ENCODE measurements around the gene PIGK. TPM values are rescaled to one million over a fixed set of nuclear protein-coding genes. Genes with fewer than 3 reads are reported as not detected.

PIGK gene
- total and polyA plus RNA-seq, 10 of the 15 experiments (the other 5 are each of a cell fraction or from before 2014, with no cell fraction given) = 9.1 to 27.4 (median 16.9) TPM

DNA sequence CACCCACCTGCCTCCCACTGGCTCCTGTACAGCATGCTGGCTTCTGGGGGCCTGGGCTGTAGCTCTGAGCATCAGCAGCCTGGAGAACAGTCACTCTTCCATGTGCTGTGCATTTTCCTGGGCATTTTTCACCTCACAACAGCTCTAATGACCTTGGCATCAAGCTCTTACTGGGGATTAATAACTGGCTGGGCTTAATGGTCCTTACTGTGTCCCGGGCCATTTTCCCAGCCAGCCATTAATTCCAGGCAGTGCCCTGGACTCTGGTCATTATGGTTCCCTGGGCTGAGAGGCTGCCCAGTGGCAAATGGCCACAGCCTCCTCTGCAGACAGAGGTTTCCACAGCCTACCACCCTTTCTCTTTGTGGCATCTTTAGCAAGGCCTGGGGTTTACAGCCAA is 180.1 kb downstream of the PIGK start:
- no peak overlapping the region for H3K9ac ChIP-seq (ENCODE audit: control insufficient read depth, insufficient read depth, low read length)
- H2AFZ ChIP-seq (ENCODE audit: control insufficient read depth, low read depth, low read length) = no peak overlapping the region
- 0% methylated on average over 1 of the region's 1 CpG for WGBS (ENCODE audit: insufficient coverage, insufficient replicate concordance, low lambda C conversion rate, missing lambda C conversion rate)
- ChIA-PET POLR2A (no interaction called here), CTCF (no interaction called here), RAD21 (ENCODE audit: unreplicated experiment) (no interaction called here), SMC1A (ENCODE audit: uncharacterized antibody, unreplicated experiment) (no interaction called here)
- H3K79me2 ChIP-seq (ENCODE audit: control insufficient read depth, insufficient read depth, low read length) = no peaks in the 10 kb centered on the region
- no peak overlapping the region for H3K4me3 ChIP-seq
- H4K20me1 ChIP-seq (ENCODE audit: control insufficient read depth, insufficient read depth) = no peaks in the 10 kb centered on the region
- TF ChIP-seq STAT1 (conservative IDR thresholded peaks at IDR 0.05) = no peak
- TF ChIP-seq EP300 (IDR thresholded peaks at IDR 0.05; ENCODE audit: borderline replicate concordance in 1 of 2, control insufficient read depth in 1 of 2, low read depth in 2 of 2, low read length in 2 of 2) = no peak
- TF ChIP-seq KDM1A (IDR thresholded peaks at IDR 0.05; ENCODE audit: borderline replicate concordance) = no peak
- no peak for TF ChIP-seq BRCA1 (IDR thresholded peaks at IDR 0.05; ENCODE audit: low read depth, low read length)
- TF ChIP-seq, protein P1, sequence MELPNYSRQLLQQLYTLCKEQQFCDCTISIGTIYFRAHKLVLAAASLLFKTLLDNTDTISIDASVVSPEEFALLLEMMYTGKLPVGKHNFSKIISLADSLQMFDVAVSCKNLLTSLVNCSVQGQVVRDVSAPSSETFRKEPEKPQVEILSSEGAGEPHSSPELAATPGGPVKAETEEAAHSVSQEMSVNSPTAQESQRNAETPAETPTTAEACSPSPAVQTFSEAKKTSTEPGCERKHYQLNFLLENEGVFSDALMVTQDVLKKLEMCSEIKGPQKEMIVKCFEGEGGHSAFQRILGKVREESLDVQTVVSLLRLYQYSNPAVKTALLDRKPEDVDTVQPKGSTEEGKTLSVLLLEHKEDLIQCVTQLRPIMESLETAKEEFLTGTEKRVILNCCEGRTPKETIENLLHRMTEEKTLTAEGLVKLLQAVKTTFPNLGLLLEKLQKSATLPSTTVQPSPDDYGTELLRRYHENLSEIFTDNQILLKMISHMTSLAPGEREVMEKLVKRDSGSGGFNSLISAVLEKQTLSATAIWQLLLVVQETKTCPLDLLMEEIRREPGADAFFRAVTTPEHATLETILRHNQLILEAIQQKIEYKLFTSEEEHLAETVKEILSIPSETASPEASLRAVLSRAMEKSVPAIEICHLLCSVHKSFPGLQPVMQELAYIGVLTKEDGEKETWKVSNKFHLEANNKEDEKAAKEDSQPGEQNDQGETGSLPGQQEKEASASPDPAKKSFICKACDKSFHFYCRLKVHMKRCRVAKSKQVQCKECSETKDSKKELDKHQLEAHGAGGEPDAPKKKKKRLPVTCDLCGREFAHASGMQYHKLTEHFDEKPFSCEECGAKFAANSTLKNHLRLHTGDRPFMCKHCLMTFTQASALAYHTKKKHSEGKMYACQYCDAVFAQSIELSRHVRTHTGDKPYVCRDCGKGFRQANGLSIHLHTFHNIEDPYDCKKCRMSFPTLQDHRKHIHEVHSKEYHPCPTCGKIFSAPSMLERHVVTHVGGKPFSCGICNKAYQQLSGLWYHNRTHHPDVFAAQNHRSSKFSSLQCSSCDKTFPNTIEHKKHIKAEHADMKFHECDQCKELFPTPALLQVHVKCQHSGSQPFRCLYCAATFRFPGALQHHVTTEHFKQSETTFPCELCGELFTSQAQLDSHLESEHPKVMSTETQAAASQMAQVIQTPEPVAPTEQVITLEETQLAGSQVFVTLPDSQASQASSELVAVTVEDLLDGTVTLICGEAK (IDR thresholded peaks at IDR 0.05; ENCODE audit: borderline replicate concordance) = no peak
- no peak for TF ChIP-seq RELA (IDR thresholded peaks at IDR 0.05; ENCODE audit: borderline replicate concordance, partially characterized antibody)
- TF ChIP-seq, protein P2, sequence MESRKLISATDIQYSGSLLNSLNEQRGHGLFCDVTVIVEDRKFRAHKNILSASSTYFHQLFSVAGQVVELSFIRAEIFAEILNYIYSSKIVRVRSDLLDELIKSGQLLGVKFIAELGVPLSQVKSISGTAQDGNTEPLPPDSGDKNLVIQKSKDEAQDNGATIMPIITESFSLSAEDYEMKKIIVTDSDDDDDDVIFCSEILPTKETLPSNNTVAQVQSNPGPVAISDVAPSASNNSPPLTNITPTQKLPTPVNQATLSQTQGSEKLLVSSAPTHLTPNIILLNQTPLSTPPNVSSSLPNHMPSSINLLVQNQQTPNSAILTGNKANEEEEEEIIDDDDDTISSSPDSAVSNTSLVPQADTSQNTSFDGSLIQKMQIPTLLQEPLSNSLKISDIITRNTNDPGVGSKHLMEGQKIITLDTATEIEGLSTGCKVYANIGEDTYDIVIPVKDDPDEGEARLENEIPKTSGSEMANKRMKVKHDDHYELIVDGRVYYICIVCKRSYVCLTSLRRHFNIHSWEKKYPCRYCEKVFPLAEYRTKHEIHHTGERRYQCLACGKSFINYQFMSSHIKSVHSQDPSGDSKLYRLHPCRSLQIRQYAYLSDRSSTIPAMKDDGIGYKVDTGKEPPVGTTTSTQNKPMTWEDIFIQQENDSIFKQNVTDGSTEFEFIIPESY (IDR thresholded peaks at IDR 0.05) = no peak
- TF ChIP-seq, protein P3, sequence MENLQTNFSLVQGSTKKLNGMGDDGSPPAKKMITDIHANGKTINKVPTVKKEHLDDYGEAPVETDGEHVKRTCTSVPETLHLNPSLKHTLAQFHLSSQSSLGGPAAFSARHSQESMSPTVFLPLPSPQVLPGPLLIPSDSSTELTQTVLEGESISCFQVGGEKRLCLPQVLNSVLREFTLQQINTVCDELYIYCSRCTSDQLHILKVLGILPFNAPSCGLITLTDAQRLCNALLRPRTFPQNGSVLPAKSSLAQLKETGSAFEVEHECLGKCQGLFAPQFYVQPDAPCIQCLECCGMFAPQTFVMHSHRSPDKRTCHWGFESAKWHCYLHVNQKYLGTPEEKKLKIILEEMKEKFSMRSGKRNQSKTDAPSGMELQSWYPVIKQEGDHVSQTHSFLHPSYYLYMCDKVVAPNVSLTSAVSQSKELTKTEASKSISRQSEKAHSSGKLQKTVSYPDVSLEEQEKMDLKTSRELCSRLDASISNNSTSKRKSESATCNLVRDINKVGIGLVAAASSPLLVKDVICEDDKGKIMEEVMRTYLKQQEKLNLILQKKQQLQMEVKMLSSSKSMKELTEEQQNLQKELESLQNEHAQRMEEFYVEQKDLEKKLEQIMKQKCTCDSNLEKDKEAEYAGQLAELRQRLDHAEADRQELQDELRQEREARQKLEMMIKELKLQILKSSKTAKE (IDR thresholded peaks at IDR 0.05; ENCODE audit: low read depth, poor library complexity, severe bottlenecking) = no peak
- TF ChIP-seq NFYB (IDR thresholded peaks at IDR 0.05; ENCODE audit: insufficient read depth, low read depth, low read length) = no peak
- TF ChIP-seq PAX8 (IDR thresholded peaks at IDR 0.05) = no peak
- H3K4me2 ChIP-seq (ENCODE audit: control insufficient read depth, insufficient read depth) = no peak overlapping the region
- H3K27ac ChIP-seq (ENCODE audit: control insufficient read depth, insufficient read depth) = no peak overlapping the region
- BruUV-seq (replicated peaks) = no TSS peak
- ATAC-seq (no peak), DNase-seq (ENCODE audit: low read depth, low spot score) (no peak), FAIRE-seq (no peak)
- H3K9me3 ChIP-seq (replicated peaks; ENCODE audit: control insufficient read depth, insufficient read depth, low read length) = no peaks in the 10 kb centered on the region
- no peaks in the 10 kb centered on the region; a peak in 1 of 4 replicates for H3K27me3 ChIP-seq (replicated peaks in 1 of 2; ENCODE audit: control insufficient read depth in 2 of 2, insufficient read depth in 2 of 2, low read length in 1 of 2)
- H3K4me1 ChIP-seq (ENCODE audit: control insufficient read depth, insufficient read depth, low read length) = no peaks in the 10 kb centered on the region
- H3K36me3 ChIP-seq (ENCODE audit: control insufficient read depth in 2 of 2, insufficient read depth in 2 of 2, low read length in 1 of 2) = no peaks in the 10 kb centered on the region
- intact Hi-C loops (cut with micrococcal nuclease; ENCODE audit: unreplicated experiment) (no loop called here), in situ Hi-C loops (cut with MboI) (no loop called here)

Measured in GM12878 (cell line).